Activated naive CD4-positive, alpha-beta T cell treated with anti-CD3 and anti-CD28 coated beads, Interleukin-2, amount 10 ng/mL, durations not matched to agents 7 days and 5 days (primary cell): ENCODE data around the gene SLC1A2.

Experiments
- CTCF ChIA-PET: fragments of 350-600 bp; sonication (Branson Sonifier 250); formaldehyde crosslinking; loops from one replicate; lab custom pipeline; 2021; ENCODE audit warnings: antibody characterized with exemption; lab: Charles Lee
- DNase-seq: peaks from one replicate; pipeline ENCODE4 v3.0.0-alpha.2; 2020
- H3K27ac Mint-ChIP-seq: one replicate; pipeline ENCODE4 v1.8.0; 2021; ENCODE audit warnings: mild to moderate bottlenecking, moderate library complexity, mixed read lengths
- H3K27me3 Mint-ChIP-seq: one replicate; pipeline ENCODE4 v1.8.0; 2021; ENCODE audit warnings: mild to moderate bottlenecking, mixed read lengths
- H3K36me3 Mint-ChIP-seq: one replicate; pipeline ENCODE4 v1.8.0; 2021; ENCODE audit warnings: mixed read lengths
- H3K4me1 Mint-ChIP-seq: one replicate; pipeline ENCODE4 v1.8.0; 2021; ENCODE audit warnings: mixed read lengths
- H3K4me3 Mint-ChIP-seq: one replicate; pipeline ENCODE4 v1.8.0; 2021; ENCODE audit warnings: mild to moderate bottlenecking, moderate library complexity, mixed read lengths
- H3K9me3 Mint-ChIP-seq: one replicate; pipeline ENCODE4 v1.8.0; 2021; ENCODE audit warnings: mixed read lengths

Gene SLC1A2

DNA sequence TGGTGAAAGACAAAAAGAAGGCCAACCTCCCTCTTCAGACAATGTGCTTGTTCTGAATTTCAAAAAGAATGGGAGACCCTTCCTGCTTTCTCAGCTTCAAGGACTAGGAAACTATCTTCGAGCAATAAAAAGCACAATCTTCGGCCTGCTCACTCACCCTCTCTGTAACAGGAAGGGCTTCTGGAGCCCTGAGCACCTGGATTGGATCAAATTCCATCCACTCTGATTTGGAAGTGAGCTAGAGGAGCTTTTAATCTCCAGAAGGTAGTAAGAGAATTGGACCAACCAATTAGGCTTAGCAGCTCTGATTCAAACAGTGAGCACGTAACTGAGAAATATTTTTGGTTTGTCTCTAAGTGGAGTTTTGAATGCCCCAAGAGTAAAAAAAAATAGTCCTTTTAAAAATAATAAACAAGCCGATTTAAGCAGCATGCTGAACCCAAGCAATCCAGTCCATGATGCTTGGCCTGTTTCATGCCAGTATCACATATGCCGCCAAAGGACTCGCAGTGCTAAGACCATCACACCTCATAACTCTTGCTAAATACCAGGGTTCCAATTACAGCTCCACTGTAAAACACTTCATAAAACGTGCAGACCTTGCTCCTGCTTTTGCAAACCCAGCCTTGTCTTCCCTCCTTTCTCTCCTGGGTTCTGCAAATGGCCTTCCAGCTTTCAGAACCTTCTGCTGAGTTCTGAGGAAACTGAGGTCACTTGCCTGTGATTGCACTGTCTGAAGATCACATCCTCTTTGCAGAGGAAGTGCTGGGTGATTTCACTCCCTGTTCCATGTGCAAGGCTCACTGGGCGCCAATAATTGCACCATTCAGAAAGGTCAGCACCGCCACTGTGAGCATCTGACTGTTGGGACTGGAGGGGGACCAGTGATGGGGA is 74.4 kb downstream of the SLC1A2 start:
- H3K4me1 Mint-ChIP-seq: peaks cover 63% of the 10 kb centered on the region
- H3K4me3 Mint-ChIP-seq: no peak overlapping the region
- peaks cover 2% of the 10 kb centered on the region for H3K27me3 Mint-ChIP-seq
- H3K27ac Mint-ChIP-seq: peak overlapping the region; percentile 66
- peaks cover 9% of the 10 kb centered on the region for H3K9me3 Mint-ChIP-seq
- DNase-seq: no peak
- peaks cover 5% of the 10 kb centered on the region for H3K36me3 Mint-ChIP-seq
- CTCF ChIA-PET: interaction anchor here (1.0 to 1.5 kb wide), 2 partner anchors 10 to 14 kb away, joined by 3 read pairs; no protein-coding TSS in a partner anchor

DNA sequence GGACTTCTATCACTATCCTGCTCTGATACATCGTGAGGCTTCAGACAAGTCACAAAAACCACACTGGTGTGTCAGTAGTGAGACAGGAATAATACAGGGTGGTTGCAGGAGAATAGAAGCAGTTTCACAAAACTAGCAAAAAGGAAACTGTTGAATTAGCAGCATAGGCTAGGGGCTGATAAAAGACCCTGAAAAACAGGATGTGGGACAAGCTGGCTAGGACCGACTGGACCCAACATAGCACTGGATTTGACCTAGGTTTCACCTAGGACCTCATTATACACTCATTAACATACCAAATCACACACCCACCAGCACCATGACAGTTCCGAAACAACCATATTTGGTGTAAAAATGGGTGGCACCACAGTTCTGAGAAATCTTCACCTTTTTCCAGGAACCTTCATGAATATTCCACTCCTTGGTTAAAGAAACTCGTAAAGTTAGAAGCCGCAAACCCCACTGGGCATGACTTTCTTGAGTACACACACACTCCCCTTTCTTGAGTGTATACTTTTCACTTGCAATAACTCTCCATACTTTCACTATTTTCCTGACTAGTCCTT is 76.2 kb downstream of the SLC1A2 start:
- peaks cover 2% of the 10 kb centered on the region for H3K36me3 Mint-ChIP-seq
- peaks cover 3% of the 10 kb centered on the region for H3K27me3 Mint-ChIP-seq
- peaks cover 14% of the 10 kb centered on the region for H3K9me3 Mint-ChIP-seq
- peak overlapping the region; percentile 91 for H3K27ac Mint-ChIP-seq
- CTCF ChIA-PET: no interaction called here
- H3K4me3 Mint-ChIP-seq: peak overlapping the region; percentile 27
- H3K4me1 Mint-ChIP-seq: peaks cover 46% of the 10 kb centered on the region
- DNase-seq: peak; percentile 74

DNA sequence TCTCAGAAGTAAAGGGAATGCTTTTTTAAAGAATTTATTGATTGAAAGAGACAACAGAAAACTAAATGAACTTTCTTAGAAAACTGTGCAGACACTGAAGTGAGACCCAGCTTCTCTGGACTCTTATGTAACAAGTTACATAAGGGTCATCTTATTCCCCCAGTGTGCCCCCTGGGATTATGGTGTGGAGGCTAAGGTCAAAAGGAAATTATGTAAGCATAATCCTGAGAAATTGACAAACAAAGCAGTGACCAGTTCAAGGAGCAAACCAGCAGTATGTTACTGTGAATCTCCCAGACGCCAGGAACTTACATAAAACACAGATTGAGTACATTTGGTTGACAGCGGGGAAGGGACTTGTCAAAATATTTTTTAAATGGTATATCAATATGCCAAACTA is 78.6 kb downstream of the SLC1A2 start:
- H3K4me3 Mint-ChIP-seq: no peak overlapping the region
- CTCF ChIA-PET: no interaction called here
- no peak for DNase-seq
- peaks cover 16% of the 10 kb centered on the region for H3K9me3 Mint-ChIP-seq
- peaks cover 41% of the 10 kb centered on the region for H3K4me1 Mint-ChIP-seq
- peaks cover 6% of the 10 kb centered on the region for H3K36me3 Mint-ChIP-seq
- H3K27me3 Mint-ChIP-seq: peaks cover 3% of the 10 kb centered on the region
- no peak overlapping the region for H3K27ac Mint-ChIP-seq

DNA sequence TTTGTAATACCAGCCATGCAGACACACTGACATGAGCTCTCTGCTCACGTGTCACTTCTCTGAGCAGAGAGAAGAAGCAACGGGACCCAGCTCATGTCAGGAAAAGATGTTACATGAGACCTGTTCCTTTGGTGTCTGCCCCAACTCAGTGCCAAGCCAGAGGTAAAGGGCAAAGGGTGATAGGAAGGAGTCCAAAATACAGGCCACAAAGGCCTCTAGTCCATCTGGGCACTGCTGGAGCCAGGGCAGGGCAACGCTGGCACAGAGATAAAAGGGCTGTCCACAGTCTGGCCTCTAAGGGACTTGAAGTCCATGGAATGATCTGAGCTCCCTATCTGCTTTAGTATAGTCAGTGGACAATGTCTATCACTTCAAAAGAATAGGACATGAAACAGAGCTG is 79.3 kb downstream of the SLC1A2 start:
- CTCF ChIA-PET: interaction anchor here (0.9 kb wide), 1 partner anchor 22 kb away, joined by 3 read pairs; no protein-coding TSS in a partner anchor
- Mint-ChIP-seq H3K36me3 (peaks cover 6% of the 10 kb centered on the region), H3K4me3 (no peak overlapping the region), H3K27ac (no peak overlapping the region), H3K4me1 (peaks cover 35% of the 10 kb centered on the region), H3K9me3 (peaks cover 13% of the 10 kb centered on the region), H3K27me3 (peaks cover 3% of the 10 kb centered on the region)
- no peak for DNase-seq

DNA sequence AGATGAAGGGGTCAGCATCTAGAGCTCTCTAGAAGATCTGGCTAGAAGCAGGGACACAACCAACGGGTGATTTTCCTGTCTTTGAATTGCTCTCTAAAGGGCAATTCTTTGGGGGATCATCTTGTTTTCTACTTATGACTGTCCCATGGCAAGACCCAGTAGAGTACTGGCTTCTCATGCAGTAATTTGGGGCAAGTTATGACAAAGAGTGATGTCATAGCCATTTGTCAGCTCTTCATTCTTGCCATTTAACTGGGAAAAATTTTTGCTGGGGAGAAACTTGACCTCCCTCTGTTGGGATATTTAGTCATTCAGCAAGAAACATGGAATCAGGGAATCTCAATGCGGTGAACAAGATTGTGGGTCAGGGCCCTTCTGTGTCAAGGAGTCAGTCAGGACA is 80.4 kb downstream of the SLC1A2 start:
- Mint-ChIP-seq H3K4me3 (no peak overlapping the region), H3K27ac (no peak overlapping the region), H3K27me3 (peaks cover 3% of the 10 kb centered on the region), H3K36me3 (peaks cover 3% of the 10 kb centered on the region), H3K4me1 (peaks cover 32% of the 10 kb centered on the region), H3K9me3 (peaks cover 13% of the 10 kb centered on the region)
- CTCF ChIA-PET: interaction anchor here (0.5 kb wide), 1 partner anchor 495 kb away, joined by 3 read pairs; no protein-coding TSS in a partner anchor
- no peak for DNase-seq

DNA sequence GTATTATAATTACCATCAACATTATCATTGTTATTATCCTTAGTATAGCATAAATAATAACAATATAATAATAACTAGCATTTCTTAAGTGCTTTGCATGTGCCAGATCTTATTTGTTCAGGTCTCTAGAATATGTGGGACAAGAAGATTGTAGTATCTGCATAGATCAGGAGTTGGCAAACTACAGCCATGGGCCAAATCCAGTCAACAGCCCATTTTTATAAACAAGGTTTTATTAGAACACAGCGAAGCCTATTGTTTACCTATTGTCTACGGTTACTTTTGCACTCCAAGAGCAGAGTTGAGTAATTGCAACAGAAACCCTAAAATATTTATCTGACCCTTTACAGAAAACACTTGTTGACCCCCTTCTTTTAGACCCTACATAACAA is 81.4 kb downstream of the SLC1A2 start:
- no peak for DNase-seq
- CTCF ChIA-PET: no interaction called here
- Mint-ChIP-seq H3K4me1 (peaks cover 23% of the 10 kb centered on the region), H3K4me3 (no peak overlapping the region), H3K36me3 (peaks cover 3% of the 10 kb centered on the region), H3K27ac (no peak overlapping the region), H3K27me3 (peaks cover 3% of the 10 kb centered on the region), H3K9me3 (peaks cover 11% of the 10 kb centered on the region)

DNA sequence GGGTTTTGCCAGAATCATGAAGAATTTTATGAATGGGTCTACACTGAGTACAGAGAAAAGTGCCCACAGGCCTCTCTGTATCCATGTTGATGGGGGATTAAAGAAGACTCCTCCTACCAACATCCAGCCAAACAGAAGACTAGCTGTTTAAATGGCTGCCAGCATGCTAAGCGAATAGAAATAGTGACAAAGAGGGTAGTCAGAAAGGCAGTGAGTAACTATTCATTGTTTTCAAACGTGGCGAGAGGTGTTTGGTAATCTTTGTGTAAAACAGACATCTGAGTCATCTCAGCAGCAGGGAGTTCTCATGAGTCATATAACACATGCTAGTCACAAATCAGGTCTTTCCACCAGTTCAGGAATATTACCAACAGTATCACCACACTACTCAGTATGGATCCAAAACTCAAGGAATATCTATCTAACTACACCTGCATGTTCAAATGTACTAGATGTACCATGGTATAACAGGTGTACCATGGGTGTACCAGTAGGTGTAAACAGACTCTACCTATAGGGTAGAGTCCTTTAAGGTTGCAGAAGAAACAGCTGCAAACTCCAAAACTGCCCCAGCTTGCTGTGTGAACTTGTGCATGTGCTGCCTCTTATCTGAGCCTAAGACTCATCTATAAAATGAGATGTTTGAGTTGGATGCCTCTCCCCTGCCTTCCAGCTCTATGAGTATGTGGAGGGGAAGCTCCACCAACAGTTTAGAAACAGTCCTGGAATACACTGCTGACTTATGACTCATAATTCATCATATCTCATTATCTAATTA is 82.0 kb downstream of the SLC1A2 start:
- no peak overlapping the region for H3K4me3 Mint-ChIP-seq
- peaks cover 3% of the 10 kb centered on the region for H3K27me3 Mint-ChIP-seq
- H3K27ac Mint-ChIP-seq: no peak overlapping the region
- peaks cover 7% of the 10 kb centered on the region for H3K36me3 Mint-ChIP-seq
- peaks cover 23% of the 10 kb centered on the region for H3K4me1 Mint-ChIP-seq
- peaks cover 17% of the 10 kb centered on the region for H3K9me3 Mint-ChIP-seq
- CTCF ChIA-PET: no interaction called here
- no peak for DNase-seq

DNA sequence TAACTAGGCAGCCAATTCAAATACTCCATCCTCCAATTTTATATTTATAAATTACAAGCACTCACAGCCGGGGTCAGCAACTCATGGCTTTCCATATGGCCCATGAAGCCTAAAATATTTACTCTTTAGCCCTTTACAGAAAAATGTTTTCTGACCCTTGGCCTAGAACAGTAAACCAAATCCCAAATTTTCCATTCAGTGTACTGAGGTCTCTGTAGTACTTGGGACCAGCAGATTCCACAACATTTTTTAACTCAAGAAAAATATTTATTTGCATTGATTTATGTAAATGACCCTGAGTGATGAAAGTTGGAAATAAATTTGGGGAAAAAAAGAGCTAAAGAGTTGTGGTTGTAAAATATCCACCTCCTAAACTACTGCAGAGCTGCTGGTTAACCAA is 82.6 kb downstream of the SLC1A2 start:
- no peak overlapping the region for H3K27ac Mint-ChIP-seq
- H3K27me3 Mint-ChIP-seq: peaks cover 3% of the 10 kb centered on the region
- peaks cover 23% of the 10 kb centered on the region for H3K4me1 Mint-ChIP-seq
- H3K4me3 Mint-ChIP-seq: no peak overlapping the region
- peaks cover 20% of the 10 kb centered on the region for H3K9me3 Mint-ChIP-seq
- peaks cover 9% of the 10 kb centered on the region for H3K36me3 Mint-ChIP-seq
- DNase-seq: no peak
- CTCF ChIA-PET: no interaction called here

DNA sequence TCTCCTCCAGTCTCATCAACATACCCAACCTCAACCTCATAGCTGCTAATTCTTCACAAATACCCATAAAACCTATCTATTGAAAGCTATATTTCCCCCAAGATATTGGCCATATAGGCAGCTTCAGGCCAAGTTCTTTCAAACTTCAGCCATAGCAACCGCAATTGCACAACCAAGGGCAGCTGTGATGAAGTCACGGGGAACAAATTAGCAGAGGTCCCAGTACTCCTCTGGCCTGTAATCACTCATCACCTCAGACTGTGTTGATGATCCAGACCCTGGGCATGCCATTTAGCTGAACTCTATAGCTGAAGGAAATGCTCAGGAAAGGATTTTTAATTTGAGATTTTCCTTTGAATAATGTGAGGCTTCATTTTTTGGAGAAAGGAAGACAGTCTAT is 84.1 kb downstream of the SLC1A2 start:
- no peak overlapping the region for H3K27ac Mint-ChIP-seq
- no peak for DNase-seq
- CTCF ChIA-PET: interaction anchor here (1.0 to 1.2 kb wide), 2 partner anchors 10 to 30 kb away, joined by 3 to 4 read pairs; no protein-coding TSS in a partner anchor
- H3K27me3 Mint-ChIP-seq: peaks cover 3% of the 10 kb centered on the region
- H3K9me3 Mint-ChIP-seq: peaks cover 23% of the 10 kb centered on the region
- no peak overlapping the region for H3K4me3 Mint-ChIP-seq
- peaks cover 36% of the 10 kb centered on the region for H3K4me1 Mint-ChIP-seq
- peaks cover 14% of the 10 kb centered on the region for H3K36me3 Mint-ChIP-seq

DNA sequence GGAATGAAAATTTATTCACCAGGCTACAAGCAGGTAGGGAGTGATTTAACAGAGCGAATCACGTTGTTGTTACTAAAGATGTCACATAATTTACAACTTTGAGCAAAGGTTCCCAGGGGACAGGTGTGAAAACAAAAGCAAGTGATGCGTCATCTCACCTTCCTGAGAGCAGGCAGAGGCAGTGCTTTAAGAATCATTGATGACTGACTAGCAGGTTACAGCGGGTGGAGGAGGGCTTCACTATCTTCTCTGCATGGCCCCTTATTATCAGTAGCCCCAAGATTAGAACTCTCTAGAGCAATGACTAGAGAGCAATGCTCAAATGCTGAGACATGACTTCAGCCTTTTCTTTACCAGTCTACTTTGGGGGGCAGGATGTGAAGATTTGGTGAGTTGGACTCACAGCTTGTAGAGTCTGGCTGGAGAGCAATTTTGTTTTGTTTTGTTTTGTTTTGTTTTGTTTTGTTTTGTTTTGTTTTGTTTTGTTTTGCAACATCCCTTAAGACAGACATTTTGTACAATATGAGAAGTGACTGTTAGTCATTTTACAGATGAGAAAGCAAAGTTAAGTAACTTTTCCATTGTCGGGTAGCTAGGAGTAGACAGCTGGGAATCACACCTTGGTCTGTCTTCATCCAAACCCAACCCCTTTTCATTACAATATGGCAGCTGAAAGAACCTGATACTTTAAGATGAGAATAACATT is 84.8 kb downstream of the SLC1A2 start:
- no peak overlapping the region for H3K27ac Mint-ChIP-seq
- H3K36me3 Mint-ChIP-seq: peaks cover 14% of the 10 kb centered on the region
- peaks cover 43% of the 10 kb centered on the region for H3K4me1 Mint-ChIP-seq
- CTCF ChIA-PET: interaction anchor here (1.0 to 1.2 kb wide), 2 partner anchors 10 to 29 kb away, joined by 3 to 4 read pairs; no protein-coding TSS in a partner anchor
- no peak overlapping the region for H3K4me3 Mint-ChIP-seq
- no peaks in the 10 kb centered on the region for H3K27me3 Mint-ChIP-seq
- peaks cover 29% of the 10 kb centered on the region for H3K9me3 Mint-ChIP-seq
- DNase-seq: no peak

DNA sequence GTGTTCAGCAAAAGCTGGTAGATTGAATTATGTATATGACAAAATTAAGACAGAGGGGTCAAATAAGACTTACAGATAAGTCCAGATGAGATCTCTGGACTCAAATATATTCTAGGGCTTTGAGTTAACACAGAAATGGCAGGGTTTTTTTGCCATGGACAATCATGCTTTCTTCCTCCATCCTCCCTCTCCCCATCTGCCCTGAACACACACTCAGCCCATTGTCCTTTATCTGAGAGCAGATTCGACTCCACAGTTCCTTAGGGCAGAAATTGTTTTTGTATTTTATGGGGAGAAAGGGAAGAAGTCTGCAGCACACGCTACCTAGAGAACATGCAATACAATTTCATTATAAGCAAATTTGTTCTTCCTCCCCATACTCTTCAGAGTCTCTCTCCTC is 86.8 kb downstream of the SLC1A2 start:
- peak overlapping the region; percentile 21 for H3K27ac Mint-ChIP-seq
- CTCF ChIA-PET: interaction anchor here (0.9 to 1.9 kb wide), 2 partner anchors 27 to 59 kb away, joined by 3 to 7 read pairs; no protein-coding TSS in a partner anchor
- H3K4me1 Mint-ChIP-seq: peaks cover 49% of the 10 kb centered on the region
- peaks cover 22% of the 10 kb centered on the region for H3K9me3 Mint-ChIP-seq
- peaks cover 20% of the 10 kb centered on the region for H3K36me3 Mint-ChIP-seq
- H3K27me3 Mint-ChIP-seq: no peaks in the 10 kb centered on the region
- H3K4me3 Mint-ChIP-seq: no peak overlapping the region
- DNase-seq: no peak

DNA sequence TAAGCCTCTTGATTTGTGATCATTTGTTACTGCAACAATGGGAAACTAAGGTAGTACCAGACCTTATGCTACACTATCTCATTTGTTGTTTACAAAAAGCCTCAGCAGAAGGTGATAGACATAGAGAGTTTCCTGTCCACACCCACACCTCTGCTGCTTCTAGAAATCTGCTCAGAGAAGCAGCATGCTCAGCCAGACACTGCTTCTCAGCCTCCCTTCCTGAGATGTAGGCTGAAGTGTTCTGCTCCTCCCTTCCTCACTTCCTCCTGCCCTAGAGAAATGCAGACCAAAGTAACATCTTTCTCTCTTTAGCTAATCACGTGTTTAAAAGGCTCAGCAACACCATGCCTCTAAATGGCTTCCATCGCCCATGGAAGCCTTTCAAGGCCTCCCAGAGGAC is 88.4 kb downstream of the SLC1A2 start:
- DNase-seq: peak; percentile 69
- no peaks in the 10 kb centered on the region for H3K27me3 Mint-ChIP-seq
- H3K27ac Mint-ChIP-seq: peak overlapping the region; percentile 89
- peaks cover 21% of the 10 kb centered on the region for H3K36me3 Mint-ChIP-seq
- peaks cover 19% of the 10 kb centered on the region for H3K9me3 Mint-ChIP-seq
- peaks cover 49% of the 10 kb centered on the region for H3K4me1 Mint-ChIP-seq
- CTCF ChIA-PET: interaction anchor here (1.1 to 1.9 kb wide), 3 partner anchors 14 to 26 kb away, joined by 3 to 7 read pairs (median 3); no protein-coding TSS in a partner anchor
- H3K4me3 Mint-ChIP-seq: no peak overlapping the region

DNA sequence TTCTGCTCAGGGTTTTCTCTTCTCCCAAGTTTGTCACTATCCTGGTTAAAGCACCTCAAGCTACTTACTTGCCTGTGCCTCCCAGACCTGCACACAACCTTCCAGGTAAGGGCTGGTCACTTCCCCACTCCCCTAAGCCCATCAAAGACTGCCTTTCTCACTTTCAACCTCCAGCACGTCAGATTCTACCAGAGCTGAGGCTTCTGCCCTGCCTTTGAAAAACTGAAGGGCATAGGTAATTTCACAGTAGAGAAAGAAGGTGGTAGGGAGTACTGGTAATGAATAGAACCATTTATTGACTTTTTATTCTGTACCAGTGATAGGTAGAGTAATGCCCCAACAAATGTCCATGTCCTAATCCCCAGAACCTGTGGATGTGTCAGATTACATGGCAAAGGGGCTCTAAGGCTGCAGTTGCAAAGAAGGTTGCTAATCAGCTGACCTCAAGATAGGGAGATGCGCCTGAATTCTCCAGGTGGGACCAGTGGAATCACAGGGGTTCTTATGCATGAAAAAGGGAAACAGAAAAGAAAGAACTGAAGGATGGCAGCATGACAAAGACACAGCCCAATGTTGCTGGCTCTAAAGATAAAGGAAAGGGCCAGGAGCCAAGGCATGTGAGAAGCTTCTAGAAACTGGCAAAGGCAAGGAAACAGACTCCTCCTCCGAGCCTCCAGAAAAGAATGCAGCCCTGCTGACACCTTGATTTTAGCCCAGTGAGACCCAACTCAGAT is 89.0 kb downstream of the SLC1A2 start:
- Mint-ChIP-seq H3K9me3 (peaks cover 18% of the 10 kb centered on the region), H3K4me1 (peaks cover 49% of the 10 kb centered on the region), H3K36me3 (peaks cover 22% of the 10 kb centered on the region), H3K4me3 (no peak overlapping the region), H3K27me3 (no peaks in the 10 kb centered on the region), H3K27ac (peak overlapping the region; percentile 89)
- CTCF ChIA-PET: interaction anchor here (1.1 to 1.9 kb wide), 2 partner anchors 15 to 25 kb away, joined by 3 to 7 read pairs; no protein-coding TSS in a partner anchor
- no peak for DNase-seq
